Endothelial cell of umbilical vein (primary cell): Measurements from ENCODE around the gene FHOD3. TPM values are rescaled to one million over a fixed set of nuclear protein-coding genes. Genes with fewer than 3 reads are reported as not detected.

Experiments used
- BruUV-seq: library from RNA; stranded (reverse); fragments of 400-500 nt; replicated peaks from 2 replicates; lab custom pipeline; 2021; lab: Mats Ljungman, UMichigan
- CTCF ChIA-PET: fragments of 300-600, 350-600 bp; sonication (Branson Sonifier 250); formaldehyde crosslinking; loops from one replicate; lab custom pipeline; 2021; ENCODE audit warnings: antibody characterized with exemption, inconsistent platforms; lab: Charles Lee
- POLR2A ChIA-PET: fragments of 300-600, 350-600 bp; sonication (Branson Sonifier 250); formaldehyde crosslinking; loops from one replicate; lab custom pipeline; 2021; ENCODE audit warnings: antibody characterized with exemption, inconsistent platforms; lab: Charles Lee
- DNase-seq: peaks from one replicate; pipeline ENCODE4 v3.0.0-alpha.2; 2011; ENCODE audit warnings: low read depth, low spot score
- FAIRE-seq: peaks from 2 replicates; lab custom pipeline; 2011; peaks lifted over from hg19 to GRCh38; lab: Jason Lieb, UNC
- H2AFZ ChIP-seq: 2 replicates; pipeline ENCODE4 v1.6.0; 2012; ENCODE audit warnings: low read depth, low read length, control low read depth, inconsistent platforms
- H3K27ac ChIP-seq: 2 replicates; pipeline ENCODE4 v1.5.1; 2011; ENCODE audit warnings: low read depth, mild to moderate bottlenecking, control low read depth, low read length, moderate library complexity; ENCODE audit not compliant: insufficient read depth
- H3K27me3 ChIP-seq, 2 experiments: 2 replicates each; pipeline versions ENCODE4 v1.6.0 to v1.6.1; 2011; ENCODE audit warnings: low read length in 2 of 2, mixed read lengths in 1 of 2; ENCODE audit not compliant: control insufficient read depth in 2 of 2, insufficient read depth in 2 of 2
- H3K36me3 ChIP-seq, 2 experiments: 2 replicates in 1 of 2; 3 replicates in 1 of 2; pipeline ENCODE4 v1.5.1; 2011; ENCODE audit warnings: low read length in 2 of 2, mild to moderate bottlenecking in 1 of 2, moderate library complexity in 1 of 2; ENCODE audit not compliant: control insufficient read depth in 2 of 2, insufficient read depth in 2 of 2; ENCODE audit errors: extremely low read depth in 1 of 2
- H3K4me1 ChIP-seq: 3 replicates; pipeline ENCODE4 v1.5.1; 2011; ENCODE audit warnings: mild to moderate bottlenecking, low read length; ENCODE audit not compliant: control insufficient read depth, insufficient read depth; ENCODE audit errors: extremely low read depth
- H3K4me2 ChIP-seq: 2 replicates; pipeline ENCODE4 v1.6.1; 2011; ENCODE audit warnings: low read length, control low read depth, mixed read lengths; ENCODE audit not compliant: insufficient read depth
- H3K4me3 ChIP-seq, 3 experiments: fragments of 200-600 bp in 1 of 3; sonication (generic), shearing (Covaris generic) in 1 of 3; replicated peaks in 1 of 3; 2 replicates each; pipeline ENCODE4 v1.5.1; 2011 to 2016; ENCODE audit warnings: control low read depth in 3 of 3, low read length in 3 of 3, mild to moderate bottlenecking in 2 of 3, inconsistent platforms in 1 of 3, low read depth in 1 of 3, moderate library complexity in 1 of 3; ENCODE audit not compliant: insufficient read depth in 1 of 3
- H3K79me2 ChIP-seq: 2 replicates; pipeline ENCODE4 v1.6.0; 2012; ENCODE audit warnings: low read length, inconsistent platforms; ENCODE audit not compliant: control insufficient read depth, insufficient read depth
- H3K9ac ChIP-seq: replicated peaks from 2 replicates; pipeline ENCODE3; 2011; ENCODE audit warnings: low read length, control low read depth; ENCODE audit not compliant: insufficient read depth; ENCODE audit errors: extremely low read depth
- H3K9me1 ChIP-seq: replicated peaks from 3 replicates; pipeline ENCODE4 v1.6.0; 2011; ENCODE audit warnings: mild to moderate bottlenecking, low read length; ENCODE audit not compliant: control insufficient read depth, insufficient read depth; ENCODE audit errors: extremely low read depth
- H3K9me3 ChIP-seq: replicated peaks from 2 replicates; pipeline ENCODE4 v1.5.1; 2012; ENCODE audit warnings: low read length, inconsistent platforms; ENCODE audit not compliant: control insufficient read depth, insufficient read depth
- H4K20me1 ChIP-seq: replicated peaks from 2 replicates; pipeline ENCODE3; 2011; ENCODE audit warnings: mild to moderate bottlenecking, low read length; ENCODE audit not compliant: control insufficient read depth, insufficient read depth; ENCODE audit errors: extremely low read depth
- CTCF ChIP-seq, 2 donors: IDR thresholded peaks; 1 replicate in 1 of 2; 2 replicates in 1 of 2; pipeline ENCODE4 v1.5.1; 2011; ENCODE audit warnings: low read length in 2 of 2, mild to moderate bottlenecking in 2 of 2, moderate library complexity in 2 of 2, control low read depth in 1 of 2, inconsistent platforms in 1 of 2, low read depth in 1 of 2; ENCODE audit not compliant: insufficient read depth in 1 of 2; ENCODE audit errors: extremely low read depth in 1 of 2
- EZH2 ChIP-seq: IDR thresholded peaks from 2 replicates; pipeline ENCODE4 v1.6.1; 2012; ENCODE audit warnings: borderline replicate concordance, low read depth, mild to moderate bottlenecking, moderate library complexity, low read length, inconsistent platforms; ENCODE audit not compliant: severe bottlenecking
- FOS ChIP-seq: IDR thresholded peaks from 2 replicates; pipeline ENCODE4 v1.6.1; 2011; ENCODE audit warnings: mild to moderate bottlenecking, low read length, moderate library complexity, borderline replicate concordance; ENCODE audit not compliant: insufficient read depth
- GATA2 ChIP-seq: IDR thresholded peaks from 2 replicates; pipeline ENCODE4 v1.7.0; 2011; ENCODE audit warnings: low read depth, mild to moderate bottlenecking, moderate library complexity, mixed read lengths, low read length; ENCODE audit not compliant: insufficient read length, insufficient read depth
- JUN ChIP-seq: IDR thresholded peaks from 2 replicates; pipeline ENCODE4 v1.6.1; 2011; ENCODE audit warnings: borderline replicate concordance, low read depth; ENCODE audit not compliant: insufficient read length, insufficient read depth
- MYC ChIP-seq: IDR thresholded peaks from one replicate; pipeline ENCODE4 v1.6.1; 2011; ENCODE audit warnings: mild to moderate bottlenecking, low read depth, low read length
- POLR2A ChIP-seq: IDR thresholded peaks from 2 replicates; pipeline ENCODE4 v1.6.1; 2012; ENCODE audit warnings: low read depth, mild to moderate bottlenecking, control low read depth, low read length
- POLR2AphosphoS5 ChIP-seq: IDR thresholded peaks from 2 replicates; pipeline ENCODE4 v1.6.1; 2012; ENCODE audit warnings: low read depth, mild to moderate bottlenecking, control low read depth, low read length, moderate library complexity; ENCODE audit not compliant: insufficient read depth
- dilution Hi-C: fragments of 300-500 bp; cut with MboI; formaldehyde crosslinking; loops from one replicate; pipeline ENCODE4 v1.15.0; 2019; ENCODE audit warnings: low sequenced_read_pairs; ENCODE audit not compliant: extremely low pct_ligation_motif_present
- intact Hi-C: fragments of 100-400 bp; cut with micrococcal nuclease; formaldehyde crosslinking; loops from one replicate; pipeline ENCODE4 v1.10.0; 2022
- polyA plus RNA-seq, 4 experiments: library from polyadenylated mRNA; depleted of rRNA in 3 of 4; stranded (reverse) in 3 of 4; unstranded in 1 of 4; fragments of >200 nt; gene quantifications; 2 replicates each; pipeline versions ENCODE4 v1.2.1 to v1.2.3, GENCODE V29; 2011 to 2012; ENCODE audit warnings: missing spikeins in 1 of 4
- total RNA-seq: library from RNA; stranded (reverse); gene quantifications from 2 replicates; pipeline ENCODE4 v1.2.3, GENCODE V29; 2021

FHOD3 gene
- total and polyA plus RNA-seq, 2 donors (not counting 3 experiments of a cell fraction or from before 2014, with no cell fraction given) = 0.06 to 1.5 TPM

DNA sequence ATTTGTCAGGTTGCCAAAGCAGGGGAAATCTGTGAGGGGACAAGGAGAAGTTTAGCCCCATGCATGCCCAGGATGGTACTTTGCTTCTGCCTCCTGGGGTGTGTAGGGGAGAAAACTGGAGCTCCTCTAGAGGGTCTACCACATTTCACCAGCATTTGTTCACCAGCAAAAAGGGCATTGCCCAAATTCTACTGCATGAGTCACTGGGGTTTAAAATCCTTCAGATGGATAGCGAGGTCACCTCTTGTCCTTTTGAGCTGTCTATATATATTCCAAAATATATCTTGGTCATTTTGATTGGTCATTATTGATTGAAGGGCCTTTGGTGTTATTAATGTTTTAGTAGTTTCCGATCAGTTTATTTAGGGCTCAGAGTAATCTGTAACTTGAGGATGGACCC is 18.7 kb downstream of the FHOD3 start:
- Histone ChIP-seq H3K9me1 (no peaks in the 10 kb centered on the region), H3K9me3 (no peaks in the 10 kb centered on the region), H2AFZ (no peak overlapping the region), H3K4me3 (no peak overlapping the region), H3K4me2 (no peak overlapping the region), H3K36me3 (no peaks in the 10 kb centered on the region), H4K20me1 (no peaks in the 10 kb centered on the region), H3K27ac (no peak overlapping the region), H3K27me3 (no peaks in the 10 kb centered on the region), H3K9ac (no peak overlapping the region), H3K4me1 (no peaks in the 10 kb centered on the region), H3K79me2 (no peaks in the 10 kb centered on the region)
- BruUV-seq = no TSS peak
- ChIA-PET POLR2A (no interaction called here), CTCF (interaction anchor here (1.3 kb wide), 1 partner anchor 14 kb away, joined by 3 read pairs; no protein-coding TSS in a partner anchor)
- dilution Hi-C loops = no loop called here
- no peak for DNase-seq
- TF ChIP-seq EZH2 = no peak
- TF ChIP-seq POLR2AphosphoS5 = no peak
- TF ChIP-seq CTCF (IDR thresholded peaks at IDR 0.05; ENCODE audit: extremely low read depth in 1 of 2, insufficient read depth in 1 of 2, low read depth in 1 of 2, low read length in 2 of 2) = no peak
- TF ChIP-seq GATA2 = no peak
- TF ChIP-seq JUN = no peak
- TF ChIP-seq FOS = no peak
- TF ChIP-seq MYC = no peak
- TF ChIP-seq POLR2A = no peak
- FAIRE-seq = no peak
- intact Hi-C loops = no loop called here
